Rectal smooth muscle tissue (tissue), 1 donor: ENCODE measurements around the gene ADCK1.

ENCODE experiments used
- H3K27ac ChIP-seq: one replicate; pipeline ENCODE4 v1.7.0; 2013; ENCODE audit warnings: low read depth, low read length, inconsistent platforms
- H3K27me3 ChIP-seq: one replicate; pipeline ENCODE4 v1.7.0; 2013; ENCODE audit warnings: low read length; ENCODE audit not compliant: control insufficient read depth, insufficient read depth
- H3K36me3 ChIP-seq: one replicate; pipeline ENCODE4 v1.7.0; 2013; ENCODE audit warnings: low read length; ENCODE audit not compliant: control insufficient read depth, insufficient read depth
- H3K4me1 ChIP-seq: one replicate; pipeline ENCODE4 v1.7.0; 2013; ENCODE audit warnings: low read length; ENCODE audit not compliant: control insufficient read depth, insufficient read depth
- H3K4me3 ChIP-seq: one replicate; pipeline ENCODE4 v1.7.0; 2013; ENCODE audit warnings: low read length
- H3K9ac ChIP-seq: one replicate; pipeline ENCODE4 v1.7.0; 2013; ENCODE audit warnings: low read length

The ADCK1 gene

GRCh38 chr14:77822741-77823140, 22.8 kb downstream of the ADCK1 start:
- no peak overlapping the region for H3K4me3 ChIP-seq
- no peak overlapping the region for H3K9ac ChIP-seq
- no peaks in the 10 kb centered on the region for H3K4me1 ChIP-seq
- peaks cover 11% of the 10 kb centered on the region for H3K36me3 ChIP-seq
- no peaks in the 10 kb centered on the region for H3K27me3 ChIP-seq
- no peak overlapping the region for H3K27ac ChIP-seq

GRCh38 chr14:77823378-77823777, 23.5 kb downstream of the ADCK1 start:
- peaks cover 11% of the 10 kb centered on the region for H3K36me3 ChIP-seq
- no peaks in the 10 kb centered on the region for H3K4me1 ChIP-seq
- H3K27ac ChIP-seq, result no peak overlapping the region
- H3K27me3 ChIP-seq, result no peaks in the 10 kb centered on the region
- H3K9ac ChIP-seq, result no peak overlapping the region
- no peak overlapping the region for H3K4me3 ChIP-seq

GRCh38 chr14:77825895-77826519, 26.1 kb downstream of the ADCK1 start:
- no peaks in the 10 kb centered on the region for H3K27me3 ChIP-seq
- H3K4me3 ChIP-seq, result no peak overlapping the region
- no peak overlapping the region for H3K27ac ChIP-seq
- no peaks in the 10 kb centered on the region for H3K4me1 ChIP-seq
- peaks cover 4% of the 10 kb centered on the region for H3K36me3 ChIP-seq
- H3K9ac ChIP-seq, result no peak overlapping the region

GRCh38 chr14:77830692-77831091, 30.8 kb downstream of the ADCK1 start:
- no peaks in the 10 kb centered on the region for H3K27me3 ChIP-seq
- no peaks in the 10 kb centered on the region for H3K36me3 ChIP-seq
- no peak overlapping the region for H3K4me3 ChIP-seq
- H3K27ac ChIP-seq, result no peak overlapping the region
- H3K4me1 ChIP-seq, result no peaks in the 10 kb centered on the region
- H3K9ac ChIP-seq, result no peak overlapping the region

GRCh38 chr14:77832297-77832696, 32.4 kb downstream of the ADCK1 start:
- Histone ChIP-seq H3K9ac (no peak overlapping the region), H3K4me3 (no peak overlapping the region), H3K27ac (no peak overlapping the region), H3K4me1 (no peaks in the 10 kb centered on the region), H3K36me3 (no peaks in the 10 kb centered on the region), H3K27me3 (no peaks in the 10 kb centered on the region)

GRCh38 chr14:77837926-77838325, 38.0 kb downstream of the ADCK1 start:
- Histone ChIP-seq H3K27ac (no peak overlapping the region), H3K4me1 (no peaks in the 10 kb centered on the region), H3K27me3 (no peaks in the 10 kb centered on the region), H3K4me3 (no peak overlapping the region), H3K9ac (no peak overlapping the region), H3K36me3 (no peaks in the 10 kb centered on the region)

GRCh38 chr14:77838831-77839511, 39.1 kb downstream of the ADCK1 start:
- no peak overlapping the region for H3K9ac ChIP-seq
- no peak overlapping the region for H3K4me3 ChIP-seq
- H3K27ac ChIP-seq, result no peak overlapping the region
- H3K4me1 ChIP-seq, result no peaks in the 10 kb centered on the region
- H3K27me3 ChIP-seq, result no peaks in the 10 kb centered on the region
- H3K36me3 ChIP-seq, result no peaks in the 10 kb centered on the region

- Histone ChIP-seq H3K27me3 (no peaks in the 10 kb centered on the region), H3K4me3 (no peak overlapping the region), H3K36me3 (no peaks in the 10 kb centered on the region), H3K4me1 (no peaks in the 10 kb centered on the region), H3K9ac (no peak overlapping the region), H3K27ac (no peak overlapping the region)
These were observed 43.3 kb downstream of the ADCK1 start for GRCh38 chr14:77843195-77843594.

GRCh38 chr14:77843651-77844050, 43.7 kb downstream of the ADCK1 start:
- no peak overlapping the region for H3K27ac ChIP-seq
- no peaks in the 10 kb centered on the region for H3K36me3 ChIP-seq
- H3K27me3 ChIP-seq, result no peaks in the 10 kb centered on the region
- H3K9ac ChIP-seq, result no peak overlapping the region
- H3K4me1 ChIP-seq, result no peaks in the 10 kb centered on the region
- H3K4me3 ChIP-seq, result no peak overlapping the region

GRCh38 chr14:77844802-77845201, 44.9 kb downstream of the ADCK1 start:
- H3K4me3 ChIP-seq, result no peak overlapping the region
- H3K27me3 ChIP-seq, result no peaks in the 10 kb centered on the region
- H3K4me1 ChIP-seq, result no peaks in the 10 kb centered on the region
- no peak overlapping the region for H3K27ac ChIP-seq
- no peaks in the 10 kb centered on the region for H3K36me3 ChIP-seq
- H3K9ac ChIP-seq, result no peak overlapping the region

- Histone ChIP-seq H3K4me1 (no peaks in the 10 kb centered on the region), H3K27me3 (no peaks in the 10 kb centered on the region), H3K9ac (no peak overlapping the region), H3K4me3 (no peak overlapping the region), H3K36me3 (no peaks in the 10 kb centered on the region), H3K27ac (no peak overlapping the region)
These were observed 48.1 kb downstream of the ADCK1 start for GRCh38 chr14:77848031-77848430.

- no peaks in the 10 kb centered on the region for H3K4me1 ChIP-seq
- H3K36me3 ChIP-seq, result no peaks in the 10 kb centered on the region
- no peak overlapping the region for H3K9ac ChIP-seq
- H3K27me3 ChIP-seq, result no peaks in the 10 kb centered on the region
- no peak overlapping the region for H3K4me3 ChIP-seq
- no peak overlapping the region for H3K27ac ChIP-seq
These were observed 49.8 kb downstream of the ADCK1 start for GRCh38 chr14:77849711-77850110.

- no peak overlapping the region for H3K27ac ChIP-seq
- no peak overlapping the region for H3K4me3 ChIP-seq
- no peak overlapping the region for H3K9ac ChIP-seq
- no peaks in the 10 kb centered on the region for H3K27me3 ChIP-seq
- no peaks in the 10 kb centered on the region for H3K36me3 ChIP-seq
- no peaks in the 10 kb centered on the region for H3K4me1 ChIP-seq
These were observed 54.0 kb downstream of the ADCK1 start for GRCh38 chr14:77853919-77854318.
